H9 (cell line): ENCODE measurements around the gene DPH7. TPM values are rescaled to one million over a fixed set of nuclear protein-coding genes. Genes with fewer than 3 reads are reported as not detected.
"Not testable (repeated sequence)": the region's sequence is repeated elsewhere in the genome, so short reads cannot be mapped to it uniquely, and the experiment has no call there.

ENCODE experiments used
- DNase-seq: peaks from one replicate; pipeline ENCODE4 v3.0.0-alpha.2; 2017
- H2AFZ ChIP-seq: one replicate; pipeline ENCODE4 v1.6.1; 2013; ENCODE audit warnings: mild to moderate bottlenecking, low read length, control low read depth, moderate library complexity
- H2AK5ac ChIP-seq: 2 replicates; pipeline ENCODE4 v1.6.1; 2013; ENCODE audit warnings: low read length, control low read depth, mixed read lengths; ENCODE audit not compliant: insufficient read length
- H2BK120ac ChIP-seq: one replicate; pipeline ENCODE4 v1.6.1; 2013; ENCODE audit warnings: low read depth, mild to moderate bottlenecking, low read length, control low read depth, inconsistent platforms; ENCODE audit not compliant: poor library complexity, severe bottlenecking
- H2BK12ac ChIP-seq: 2 replicates; pipeline ENCODE4 v1.6.1; 2013; ENCODE audit warnings: low read length, control low read depth, mixed read lengths, low read depth; ENCODE audit not compliant: insufficient read length
- H2BK15ac ChIP-seq: 2 replicates; pipeline ENCODE4 v1.6.1; 2013; ENCODE audit warnings: low read depth, low read length, control low read depth
- H2BK20ac ChIP-seq: one replicate; pipeline ENCODE4 v1.6.1; 2013; ENCODE audit warnings: low read depth, mild to moderate bottlenecking, low read length, control low read depth, inconsistent platforms; ENCODE audit not compliant: poor library complexity, severe bottlenecking
- H2BK5ac ChIP-seq: 2 replicates; pipeline ENCODE4 v1.6.1; 2013; ENCODE audit warnings: low read length, control low read depth, mixed read lengths; ENCODE audit not compliant: insufficient read length
- H3K14ac ChIP-seq: 2 replicates; pipeline ENCODE4 v1.6.1; 2013; ENCODE audit warnings: low read length, control low read depth; ENCODE audit not compliant: insufficient read depth
- H3K18ac ChIP-seq: 2 replicates; pipeline ENCODE4 v1.6.1; 2013; ENCODE audit warnings: low read depth, mild to moderate bottlenecking, mixed read lengths, low read length, control low read depth; ENCODE audit not compliant: insufficient read length
- H3K23ac ChIP-seq: 2 replicates; pipeline ENCODE4 v1.6.1; 2013; ENCODE audit warnings: low read length, control low read depth, mixed read lengths, low read depth; ENCODE audit not compliant: insufficient read length
- H3K23me2 ChIP-seq: 2 replicates; pipeline ENCODE4 v1.6.1; 2013; ENCODE audit warnings: low read depth, mild to moderate bottlenecking, mixed read lengths, low read length, control low read depth; ENCODE audit not compliant: insufficient read length, poor library complexity, severe bottlenecking
- H3K27ac ChIP-seq: 2 replicates; pipeline ENCODE4 v1.5.1; 2013; ENCODE audit warnings: low read length, control low read depth, mixed read lengths, low read depth; ENCODE audit not compliant: insufficient read length
- H3K27me3 ChIP-seq: 2 replicates; pipeline ENCODE4 v1.6.1; 2013; ENCODE audit warnings: low read length, control low read depth, inconsistent platforms; ENCODE audit not compliant: insufficient read depth
- H3K4ac ChIP-seq: 2 replicates; pipeline ENCODE4 v1.6.1; 2013; ENCODE audit warnings: low read depth, mild to moderate bottlenecking, control low read depth, inconsistent platforms, low read length, moderate library complexity
- H3K4me1 ChIP-seq: 2 replicates; pipeline ENCODE4 v1.6.1; 2013; ENCODE audit warnings: low read length, control low read depth, inconsistent platforms; ENCODE audit not compliant: insufficient read depth
- H3K4me2 ChIP-seq: 2 replicates; pipeline ENCODE4 v1.6.1; 2013; ENCODE audit warnings: low read length, control low read depth, mixed read lengths; ENCODE audit not compliant: insufficient read length, insufficient read depth
- H3K56ac ChIP-seq: 2 replicates; pipeline ENCODE4 v1.6.1; 2013; ENCODE audit warnings: low read depth, mild to moderate bottlenecking, mixed read lengths, low read length, control low read depth; ENCODE audit not compliant: insufficient read length
- H3K79me1 ChIP-seq: 2 replicates; pipeline ENCODE4 v1.6.1; 2013; ENCODE audit warnings: low read depth, mild to moderate bottlenecking, moderate library complexity, low read length, control low read depth, inconsistent platforms; ENCODE audit not compliant: insufficient read depth, poor library complexity, severe bottlenecking
- H3K79me2 ChIP-seq: 2 replicates; pipeline ENCODE4 v1.6.1; 2013; ENCODE audit warnings: low read length, control low read depth, inconsistent platforms; ENCODE audit not compliant: insufficient read depth
- H3K9ac ChIP-seq: 2 replicates; pipeline ENCODE4 v1.6.1; 2013; ENCODE audit warnings: low read length, control low read depth, mixed read lengths; ENCODE audit not compliant: insufficient read length; ENCODE audit errors: extremely low read depth
- H3K9me3 ChIP-seq: one replicate; pipeline ENCODE4 v1.6.1; 2013; ENCODE audit warnings: low read depth, low read length, inconsistent platforms; ENCODE audit not compliant: control insufficient read depth
- H3T11ph ChIP-seq: one replicate; pipeline ENCODE4 v1.6.1; 2013; ENCODE audit warnings: mild to moderate bottlenecking, low read length, control low read depth, inconsistent platforms
- H4K20me1 ChIP-seq: one replicate; pipeline ENCODE4 v1.6.1; 2013; ENCODE audit not compliant: control insufficient read depth, insufficient read length, insufficient read depth
- H4K5ac ChIP-seq: 2 replicates; pipeline ENCODE4 v1.6.1; 2013; ENCODE audit warnings: low read depth, mild to moderate bottlenecking, mixed read lengths, low read length, control low read depth; ENCODE audit not compliant: insufficient read length
- H4K8ac ChIP-seq: replicated peaks from 2 replicates; pipeline ENCODE4 v1.6.1; 2013; ENCODE audit warnings: low read length, control low read depth, mixed read lengths, low read depth; ENCODE audit not compliant: insufficient read length
- H4K91ac ChIP-seq: 2 replicates; pipeline ENCODE4 v1.6.1; 2013; ENCODE audit warnings: low read depth, mild to moderate bottlenecking, moderate library complexity, mixed read lengths, low read length, control low read depth; ENCODE audit not compliant: insufficient read length
- H3K27ac Mint-ChIP-seq, 3 experiments: 2 replicates in 2 of 3; 3 replicates in 1 of 3; pipeline ENCODE4 v1.8.0; 2020 to 2021; ENCODE audit warnings: mixed read lengths in 3 of 3, mild to moderate bottlenecking in 1 of 3, moderate library complexity in 1 of 3
- H3K27me3 Mint-ChIP-seq: 2 replicates; pipeline ENCODE4 v1.8.0; 2021; ENCODE audit warnings: low read depth, mild to moderate bottlenecking, moderate library complexity, mixed read lengths
- H3K36me3 Mint-ChIP-seq, 3 experiments: 2 replicates in 2 of 3; 3 replicates in 1 of 3; pipeline ENCODE4 v1.8.0; 2020 to 2021; ENCODE audit warnings: low read depth in 3 of 3, mixed read lengths in 3 of 3; ENCODE audit not compliant: insufficient read depth in 1 of 3
- H3K4me1 Mint-ChIP-seq, 2 experiments: 2 replicates each; pipeline ENCODE4 v1.8.0; 2020; ENCODE audit warnings: mixed read lengths in 2 of 2
- H3K4me3 Mint-ChIP-seq, 2 experiments: 2 replicates in 1 of 2; 3 replicates in 1 of 2; pipeline ENCODE4 v1.8.0; 2020 to 2021; ENCODE audit warnings: mild to moderate bottlenecking in 2 of 2, mixed read lengths in 2 of 2, moderate library complexity in 1 of 2
- H3K9me3 Mint-ChIP-seq, 2 experiments: 2 replicates in 1 of 2; 3 replicates in 1 of 2; pipeline ENCODE4 v1.8.0; 2020; ENCODE audit warnings: mild to moderate bottlenecking in 2 of 2, mixed read lengths in 2 of 2, moderate library complexity in 1 of 2
- CTCF ChIP-seq: fragments of 200-600 bp; sonication (generic); conservative IDR thresholded peaks from 3 replicates; pipeline ENCODE4 v1.8.0; 2021; ENCODE audit warnings: antibody characterized with exemption, mild to moderate bottlenecking
- WGBS: extraction: QIAGEN DNeasy Blood & Tissue Kit; methylation state at CpG from one replicate; pipeline ENCODE4 v1.1.7; 2013; ENCODE audit warnings: missing lambda C conversion rate, low lambda C conversion rate, mixed read lengths; ENCODE audit not compliant: insufficient read length; ENCODE audit errors: extremely low coverage; 5-methylcytosine and 5-hydroxymethylcytosine counted together
- total RNA-seq: library from RNA; stranded (reverse); gene quantifications from 2 replicates; pipeline ENCODE4 v1.2.1, GENCODE V29; 2021

Gene DPH7
- total RNA-seq, 1 experiment from 2014 or later: 51.3 TPM

DNA sequence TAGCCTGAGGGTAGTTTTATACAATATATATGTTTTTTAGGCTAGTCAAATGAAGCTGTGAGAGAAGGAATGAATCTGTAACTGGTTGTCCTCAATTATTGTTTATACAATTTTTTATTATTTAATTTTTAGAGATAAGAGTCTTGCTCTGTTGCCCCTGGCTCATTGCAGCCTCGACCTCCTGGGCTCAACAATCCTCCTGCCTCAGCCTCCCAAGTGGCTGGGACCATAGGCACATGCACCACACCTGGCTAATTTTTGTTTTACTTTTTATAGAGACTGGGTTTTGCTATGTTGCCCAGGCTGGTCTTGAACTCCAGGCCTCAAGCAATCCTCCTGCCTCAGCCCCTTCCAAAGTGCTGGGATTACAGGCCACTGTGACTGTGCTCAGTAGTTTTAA lies 24.4 kb downstream of the DPH7 start:
- Histone ChIP-seq H3K56ac (no peak overlapping the region), H3K23ac (no peak overlapping the region), H2BK5ac (no peak overlapping the region), H2AK5ac (no peak overlapping the region), H3K14ac (no peak overlapping the region), H4K20me1 (no peaks in the 10 kb centered on the region), H3K9me3 (no peaks in the 10 kb centered on the region), H4K91ac (no peak overlapping the region), H2BK120ac (no peak overlapping the region), H2BK15ac (no peak overlapping the region), H3K27me3 (no peaks in the 10 kb centered on the region), H2AFZ (no peak overlapping the region), H3K4me2 (no peak overlapping the region), H4K8ac (no peak overlapping the region), H3K4ac (no peak overlapping the region), H3K4me1 (no peaks in the 10 kb centered on the region), H2BK20ac (no peak overlapping the region), H4K5ac (no peak overlapping the region), H3K27ac (no peak overlapping the region), H3K9ac (no peak overlapping the region), H2BK12ac (no peak overlapping the region), H3K18ac (no peak overlapping the region), H3K79me2 (no peaks in the 10 kb centered on the region), H3K23me2 (peaks cover 10% of the 10 kb centered on the region), H3T11ph (no peak overlapping the region), H3K79me1 (no peaks in the 10 kb centered on the region)
- Mint-ChIP-seq H3K4me3 (no peak overlapping the region), H3K27me3 (no peaks in the 10 kb centered on the region; the same call in 1 of the 2 replicates), H3K36me3 (peaks cover 25 to 45% (median 42%) of the 10 kb centered on the region in 3 experiments), H3K27ac (no peak overlapping the region), H3K4me1 (peaks cover 6 to 7% of the 10 kb centered on the region in 2 experiments; a peak in 3 of 4 replicates), H3K9me3 (peaks cover 0 to 2% of the 10 kb centered on the region in 2 experiments; a peak in 1 of 5 replicates)
- no CpG with 5 or more reads among the region's 1 CpG for WGBS
- DNase-seq: no peak
- TF ChIP-seq CTCF: no peak

DNA sequence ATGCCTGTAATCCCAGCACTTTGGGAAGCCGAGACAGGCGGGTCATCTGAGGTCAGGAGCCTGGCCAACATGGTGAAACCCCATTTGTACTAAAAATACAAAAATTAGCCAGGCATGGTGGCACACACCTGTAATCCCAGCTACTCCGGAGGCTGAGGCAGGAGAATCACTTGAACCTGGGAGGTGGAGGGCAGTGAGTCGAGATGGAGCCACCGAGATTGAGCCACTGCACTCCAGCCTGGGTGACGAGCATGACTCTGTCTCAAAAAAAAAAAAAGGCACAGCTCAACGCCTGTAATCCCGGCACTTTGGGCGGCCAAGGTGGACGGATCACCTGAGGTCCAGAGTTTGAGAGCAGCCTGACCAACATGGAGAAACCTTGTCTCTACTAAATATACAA lies 25.1 kb downstream of the DPH7 start:
- not testable (repeated sequence) for H3K4me1 ChIP-seq, H3K14ac ChIP-seq, H3K23me2 ChIP-seq, H4K8ac ChIP-seq, H3K56ac ChIP-seq, H3K18ac ChIP-seq, H3T11ph ChIP-seq, H2BK5ac ChIP-seq, H3K9ac ChIP-seq, H2BK15ac ChIP-seq, H4K91ac ChIP-seq, H3K4me1 Mint-ChIP-seq, H3K79me1 ChIP-seq, H2BK12ac ChIP-seq, H3K27ac Mint-ChIP-seq, H3K27me3 ChIP-seq, H3K4me3 Mint-ChIP-seq, H2AK5ac ChIP-seq, H3K27me3 Mint-ChIP-seq, H2BK20ac ChIP-seq, H4K20me1 ChIP-seq, H3K9me3 Mint-ChIP-seq, H3K4me2 ChIP-seq, H3K4ac ChIP-seq, H3K27ac ChIP-seq, H3K9me3 ChIP-seq, H3K23ac ChIP-seq, H2AFZ ChIP-seq, H2BK120ac ChIP-seq, H4K5ac ChIP-seq, DNase-seq, H3K79me2 ChIP-seq
- H3K36me3 Mint-ChIP-seq: peaks cover 25 to 44% (median 42%) of the 10 kb centered on the region in 3 experiments
- WGBS: no CpG with 5 or more reads among the region's 10 CpGs
